HG02852 (cell line): ENCODE data around the gene MRRF.

Experiments
- ATAC-seq: cut with Tn5 transposase; IDR thresholded peaks from one replicate; pipeline ENCODE4 v1.9.1; 2021; ENCODE audit warnings: mild to moderate bottlenecking, moderate library complexity; ENCODE audit not compliant: unreplicated experiment

MRRF gene

GRCh38 chr9:122377241-122378164 is 112.8 kb downstream of the MRRF start:
- ATAC-seq: no peak

- no peak for ATAC-seq
Measured at GRCh38 chr9:122378236-122378635, 113.6 kb downstream of the MRRF start.

GRCh38 chr9:122379340-122379739 is 114.7 kb downstream of the MRRF start:
- no peak for ATAC-seq

GRCh38 chr9:122380293-122380692 is 115.6 kb downstream of the MRRF start:
- ATAC-seq: no peak
